GM10248 (cell line): Measurements from ENCODE around the gene DHCR7.

ENCODE experiments used
- CTCF ChIA-PET: fragments of 300-600 bp; sonication (Branson Sonifier 250); formaldehyde crosslinking; extraction: SDS; loops from one replicate; lab custom pipeline; 2021; ENCODE audit warnings: antibody characterized with exemption; lab: Yijun Ruan, JAX
- POLR2A ChIA-PET: fragments of 350-650 bp; sonication (Branson Sonifier 250); formaldehyde crosslinking; extraction: SDS; loops from one replicate; lab custom pipeline; 2020; ENCODE audit warnings: antibody characterized with exemption; lab: Yijun Ruan, JAX
- DNase-seq: peaks from one replicate; pipeline ENCODE4 v3.0.0; 2012; ENCODE audit errors: extremely low spot score
- TF ChIP-seq, protein P1 (sequence below): IDR thresholded peaks from 2 replicates; pipeline ENCODE4 v1.5.1; 2012; ENCODE audit warnings: mild to moderate bottlenecking, low read depth; ENCODE audit errors: extremely low read depth, missing control alignments, control extremely low read depth

DHCR7 gene

DNA sequence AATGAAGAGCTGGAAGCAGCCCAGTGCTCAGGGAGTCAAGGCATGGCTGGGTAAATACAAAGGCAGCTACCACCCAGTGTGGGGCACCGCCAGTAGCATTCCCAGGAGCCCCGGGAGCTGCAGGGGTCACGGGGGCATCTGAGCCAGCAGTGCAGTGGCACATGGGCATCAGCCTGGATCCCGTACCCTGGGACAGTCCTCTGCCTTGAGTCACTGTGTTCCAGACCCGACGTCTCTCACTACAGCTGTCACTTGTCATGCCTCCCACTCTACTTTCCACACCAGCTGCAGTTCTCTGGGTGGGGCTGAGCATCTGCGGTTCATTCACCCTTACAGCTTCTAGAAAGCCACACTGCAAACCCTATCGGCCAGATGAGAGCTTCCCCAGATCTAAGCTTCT, 29.6 kb downstream of the DHCR7 start:
- TF ChIP-seq, protein P1, sequence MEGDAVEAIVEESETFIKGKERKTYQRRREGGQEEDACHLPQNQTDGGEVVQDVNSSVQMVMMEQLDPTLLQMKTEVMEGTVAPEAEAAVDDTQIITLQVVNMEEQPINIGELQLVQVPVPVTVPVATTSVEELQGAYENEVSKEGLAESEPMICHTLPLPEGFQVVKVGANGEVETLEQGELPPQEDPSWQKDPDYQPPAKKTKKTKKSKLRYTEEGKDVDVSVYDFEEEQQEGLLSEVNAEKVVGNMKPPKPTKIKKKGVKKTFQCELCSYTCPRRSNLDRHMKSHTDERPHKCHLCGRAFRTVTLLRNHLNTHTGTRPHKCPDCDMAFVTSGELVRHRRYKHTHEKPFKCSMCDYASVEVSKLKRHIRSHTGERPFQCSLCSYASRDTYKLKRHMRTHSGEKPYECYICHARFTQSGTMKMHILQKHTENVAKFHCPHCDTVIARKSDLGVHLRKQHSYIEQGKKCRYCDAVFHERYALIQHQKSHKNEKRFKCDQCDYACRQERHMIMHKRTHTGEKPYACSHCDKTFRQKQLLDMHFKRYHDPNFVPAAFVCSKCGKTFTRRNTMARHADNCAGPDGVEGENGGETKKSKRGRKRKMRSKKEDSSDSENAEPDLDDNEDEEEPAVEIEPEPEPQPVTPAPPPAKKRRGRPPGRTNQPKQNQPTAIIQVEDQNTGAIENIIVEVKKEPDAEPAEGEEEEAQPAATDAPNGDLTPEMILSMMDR: no peak
- peak; percentile 72 for DNase-seq
- CTCF ChIA-PET: interaction anchor here (1.3 kb wide), 1 partner anchor 951 kb away, joined by 4 read pairs; no protein-coding TSS in a partner anchor
- POLR2A ChIA-PET: no interaction called here

DNA sequence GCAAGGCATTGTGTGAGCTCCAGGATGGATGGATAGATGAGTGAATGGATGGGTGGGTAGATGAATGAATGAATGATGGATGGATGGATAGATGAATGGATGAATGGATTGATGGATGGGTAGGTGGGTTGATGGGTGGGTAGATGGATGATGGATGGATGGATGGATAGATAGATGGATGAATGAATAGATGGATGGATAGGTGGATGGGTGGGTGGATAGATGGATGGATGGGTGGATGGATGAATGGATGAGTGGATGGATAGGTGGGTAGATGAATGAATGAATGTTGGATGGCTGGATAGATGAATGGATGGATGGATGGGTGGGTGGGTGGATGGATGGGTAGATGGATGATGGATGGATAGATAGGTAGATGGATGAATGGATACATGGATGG, 33.5 kb downstream of the DHCR7 start:
- no peak for DNase-seq
- CTCF ChIA-PET: no interaction called here
- POLR2A ChIA-PET: no interaction called here
- TF ChIP-seq, protein P1: no peak

DNA sequence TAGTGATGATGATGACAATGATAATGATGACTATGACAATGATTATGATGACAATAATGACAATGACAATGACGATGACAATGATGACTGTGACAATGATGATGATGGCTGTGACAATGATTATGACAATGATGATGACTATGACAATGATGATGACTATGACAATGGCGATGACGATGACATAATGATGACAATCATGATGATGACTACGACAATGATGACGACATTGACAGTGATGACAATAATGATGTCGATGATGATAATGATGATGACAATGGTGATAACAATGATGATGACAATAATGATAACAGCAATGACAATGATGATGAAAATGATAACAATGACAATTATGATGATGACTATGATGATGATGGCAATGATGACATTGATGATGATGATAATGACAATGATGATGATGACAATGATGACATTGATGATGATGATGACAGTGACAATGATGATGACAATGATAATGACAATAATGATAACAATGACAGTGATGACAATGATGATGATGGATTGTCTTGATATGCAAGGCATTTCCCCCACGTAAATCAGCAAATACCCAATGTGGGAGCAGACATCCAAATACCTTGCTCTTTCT, 37.7 kb downstream of the DHCR7 start:
- no peak for DNase-seq
- CTCF ChIA-PET: no interaction called here
- POLR2A ChIA-PET: no interaction called here
- TF ChIP-seq, protein P1: no peak

DNA sequence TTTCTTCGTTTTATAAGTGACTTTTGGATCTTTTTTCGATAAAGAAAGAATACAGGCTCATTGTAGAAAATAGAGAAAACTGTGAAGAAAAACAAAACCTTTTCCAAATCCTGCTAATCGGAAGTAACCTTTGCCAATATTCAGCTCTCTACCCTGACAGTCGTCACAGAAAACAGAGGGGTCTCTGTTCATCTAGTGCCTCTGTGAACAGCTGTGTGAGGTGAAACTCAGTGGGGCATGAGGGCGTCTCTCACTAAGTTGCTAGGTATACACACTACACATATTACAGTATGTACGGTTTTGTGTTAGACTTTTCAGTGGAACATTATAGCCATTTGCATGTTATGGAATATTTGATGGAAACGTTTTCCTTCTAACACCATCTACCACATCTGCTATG, 39.4 kb downstream of the DHCR7 start:
- no peak for DNase-seq
- TF ChIP-seq, protein P1: no peak
- CTCF ChIA-PET: no interaction called here
- POLR2A ChIA-PET: no interaction called here

DNA sequence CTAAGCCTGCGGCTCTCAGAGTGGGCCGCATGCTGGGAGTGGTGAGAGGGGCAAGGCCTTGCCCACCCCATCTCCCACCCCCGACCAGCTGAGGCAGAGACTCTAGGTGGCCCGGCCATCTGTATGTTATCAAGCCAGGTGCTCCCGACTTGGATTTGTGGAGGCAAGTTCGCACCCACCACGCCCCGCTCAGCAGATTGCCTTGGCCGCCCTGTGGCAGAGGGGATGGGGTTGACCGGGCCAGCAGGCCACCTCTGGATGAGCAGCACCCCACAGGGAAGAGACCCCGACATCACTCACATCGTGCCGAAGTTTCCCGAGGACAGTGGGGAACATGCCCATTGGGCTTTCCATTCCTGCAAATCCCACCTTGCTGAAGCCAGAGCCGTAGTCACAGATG, 40.8 kb downstream of the DHCR7 start:
- ChIA-PET POLR2A (no interaction called here), CTCF (interaction anchor here (1.4 kb wide), 1 partner anchor 13 kb away, joined by 3 read pairs; no protein-coding TSS in a partner anchor)
- no peak for DNase-seq
- TF ChIP-seq, protein P1: no peak

DNA sequence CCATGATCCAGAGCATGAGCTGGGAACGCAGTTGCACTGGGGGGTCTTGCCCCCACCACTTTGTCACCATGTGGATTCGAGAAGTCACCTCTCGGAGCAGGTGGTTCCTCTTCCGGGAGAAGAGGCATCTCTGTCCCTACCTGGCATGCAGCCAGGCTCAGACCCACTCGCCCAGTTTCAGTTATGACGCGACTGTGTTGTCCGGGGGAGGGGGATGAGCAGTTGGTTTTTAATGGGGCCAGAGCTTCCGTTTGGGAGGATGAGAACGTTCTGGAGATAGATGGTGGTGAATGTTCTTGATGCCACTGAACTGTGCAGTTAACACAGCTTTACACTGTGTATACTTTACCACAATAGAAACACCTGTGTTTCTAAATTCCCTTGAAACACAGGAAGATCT, 41.5 kb downstream of the DHCR7 start:
- no peak for DNase-seq
- CTCF ChIA-PET: interaction anchor here (1.3 to 1.4 kb wide), 2 partner anchors 9 to 13 kb away, joined by 3 read pairs; no protein-coding TSS in a partner anchor
- POLR2A ChIA-PET: interaction anchor here (0.7 kb wide), 1 partner anchor 983 kb away, joined by 3 read pairs; no protein-coding TSS in a partner anchor
- TF ChIP-seq, protein P1: no peak
